SK-N-SH treated with all-trans-retinoic acid at 6 μM for 48 hours (cell line): ENCODE measurements around the gene ITGB2.
"Not testable (repeated sequence)": the region's sequence is repeated elsewhere in the genome, so short reads cannot be mapped to it uniquely, and the experiment has no call there.

Experiments
- ATAC-seq: fragments of 200-7000 bp; cut with Tn5 transposase; 3 replicates; pipeline ENCODE4 v1.9.1; 2020; ENCODE audit warnings: mild to moderate bottlenecking, moderate library complexity
- BACH2 ChIP-seq: fragments of 250-450 bp; sonication (Bioruptor Pico); IDR thresholded peaks from 2 replicates; pipeline ENCODE4 v1.9.0; 2021; ENCODE audit warnings: mild to moderate bottlenecking, borderline replicate concordance
- CSDC2 ChIP-seq: fragments of 250-450 bp; sonication (Bioruptor Pico); IDR thresholded peaks from 2 replicates; pipeline ENCODE4 v1.5.0; 2020; ENCODE audit warnings: mild to moderate bottlenecking, moderate library complexity
- CSRNP3 ChIP-seq: fragments of 250-450 bp; sonication (Bioruptor Pico); IDR thresholded peaks from 2 replicates; pipeline ENCODE4 v1.5.1; 2021; ENCODE audit warnings: mild to moderate bottlenecking, moderate library complexity
- ESRRG ChIP-seq: fragments of 250-450 bp; sonication (Bioruptor Pico); IDR thresholded peaks from 2 replicates; pipeline ENCODE4 v1.6.1; 2021; ENCODE audit warnings: mild to moderate bottlenecking
- GLIS3 ChIP-seq: fragments of 250-450 bp; sonication (Bioruptor Pico); IDR thresholded peaks from 2 replicates; pipeline ENCODE4 v1.5.0; 2020; ENCODE audit warnings: mild to moderate bottlenecking, moderate library complexity
- ISL1 ChIP-seq: fragments of 250-450 bp; sonication (Bioruptor Pico); IDR thresholded peaks from 2 replicates; pipeline ENCODE4 v2.1.2; 2022; ENCODE audit warnings: mild to moderate bottlenecking, moderate library complexity
- OSR1 ChIP-seq: fragments of 250-450 bp; sonication (Bioruptor Pico); IDR thresholded peaks from 2 replicates; pipeline ENCODE4 v1.8.0; 2022; ENCODE audit warnings: moderate library complexity, mild to moderate bottlenecking, inconsistent platforms
- PATZ1 ChIP-seq: fragments of 250-450 bp; sonication (Bioruptor Pico); IDR thresholded peaks from 2 replicates; pipeline ENCODE4 v1.8.0; 2020; ENCODE audit warnings: mild to moderate bottlenecking, moderate library complexity, borderline replicate concordance
- PPARA ChIP-seq: fragments of 250-450 bp; sonication (Bioruptor Pico); IDR thresholded peaks from 2 replicates; pipeline ENCODE4 v1.5.0; 2020; ENCODE audit warnings: mild to moderate bottlenecking, borderline replicate concordance
- RARB ChIP-seq: fragments of 250-450 bp; sonication (Bioruptor Pico); IDR thresholded peaks from 2 replicates; pipeline ENCODE4 v1.8.0; 2021; ENCODE audit warnings: mild to moderate bottlenecking, moderate library complexity
- SNAI2 ChIP-seq: fragments of 250-450 bp; sonication (Bioruptor Pico); IDR thresholded peaks from 2 replicates; pipeline ENCODE4 v1.5.0; 2020; ENCODE audit warnings: mild to moderate bottlenecking, moderate library complexity
- TCF4 ChIP-seq: fragments of 250-450 bp; sonication (Bioruptor Pico); IDR thresholded peaks from 2 replicates; pipeline ENCODE4 v1.8.0; 2021; ENCODE audit warnings: mild to moderate bottlenecking, moderate library complexity, borderline replicate concordance
- TOX ChIP-seq: fragments of 250-450 bp; sonication (Bioruptor Pico); IDR thresholded peaks from 2 replicates; pipeline ENCODE4 v1.8.0; 2021; ENCODE audit warnings: mild to moderate bottlenecking, moderate library complexity, borderline replicate concordance
- TSHZ2 ChIP-seq: fragments of 250-450 bp; sonication (Bioruptor Pico); IDR thresholded peaks from 2 replicates; pipeline ENCODE4 v1.5.0; 2020; ENCODE audit warnings: mild to moderate bottlenecking, moderate library complexity
- ZC3H10 ChIP-seq: fragments of 250-450 bp; sonication (Bioruptor Pico); IDR thresholded peaks from 2 replicates; pipeline ENCODE4 v1.5.1; 2021; ENCODE audit warnings: mild to moderate bottlenecking, moderate library complexity
- ZFP30 ChIP-seq: fragments of 450-650 bp; formaldehyde crosslinking; IDR thresholded peaks from 2 replicates; pipeline ENCODE4 v1.5.0; 2022; ENCODE audit warnings: mild to moderate bottlenecking, moderate library complexity
- ZNF70 ChIP-seq: fragments of 450-650 bp; formaldehyde crosslinking; IDR thresholded peaks from 2 replicates; pipeline ENCODE4 v1.5.0; 2020; ENCODE audit warnings: mild to moderate bottlenecking, moderate library complexity
- ZNF8 ChIP-seq: fragments of 450-650 bp; formaldehyde crosslinking; IDR thresholded peaks from 2 replicates; pipeline ENCODE4 v1.5.0; 2020; ENCODE audit warnings: mild to moderate bottlenecking, moderate library complexity
- TF ChIP-seq, protein P1 (sequence below): fragments of 250-450 bp; sonication (Bioruptor Pico); IDR thresholded peaks from 2 replicates; pipeline ENCODE4 v1.5.1; 2020; ENCODE audit warnings: low read depth, mild to moderate bottlenecking, moderate library complexity
- TF ChIP-seq, protein P2 (sequence below): fragments of 250-450 bp; sonication (Bioruptor Pico); IDR thresholded peaks from 2 replicates; pipeline ENCODE4 v1.8.0; 2021; ENCODE audit warnings: low read depth, mild to moderate bottlenecking, moderate library complexity, borderline replicate concordance

The ITGB2 gene

DNA sequence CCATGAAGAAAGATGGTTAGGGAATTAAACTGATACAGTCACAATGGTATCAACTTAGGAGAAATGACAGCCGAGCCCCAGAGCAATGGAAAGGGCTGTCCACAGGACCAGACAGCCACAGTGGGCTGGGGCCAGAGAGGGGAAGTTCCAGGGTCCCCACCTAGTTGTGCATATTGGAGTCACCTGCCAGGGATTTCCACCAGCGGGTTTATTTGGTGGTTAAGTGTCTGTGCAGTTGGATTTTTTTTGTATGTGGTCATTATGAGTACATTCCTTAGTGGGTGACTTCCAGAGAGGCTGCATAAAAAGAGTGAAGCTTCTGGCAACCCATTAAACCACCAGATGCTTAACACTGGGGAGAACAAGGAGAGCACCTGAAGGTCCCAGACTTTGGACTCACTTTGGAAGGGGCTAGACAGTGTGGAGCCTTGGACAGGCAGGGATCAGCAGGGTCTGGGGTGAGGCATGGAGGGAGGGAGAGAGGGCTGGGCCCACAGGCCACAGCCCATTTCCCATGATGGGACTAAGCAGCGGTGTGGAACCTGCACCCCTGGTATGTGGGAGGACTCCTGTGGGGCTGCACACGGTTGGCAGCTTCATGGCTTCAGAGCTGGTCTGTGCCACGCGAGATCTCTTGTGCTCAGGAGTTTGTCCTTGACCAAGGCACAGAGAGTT lies 39.4 kb downstream of the ITGB2 start:
- peak; percentile 70 for ATAC-seq
- TF ChIP-seq, protein P1, sequence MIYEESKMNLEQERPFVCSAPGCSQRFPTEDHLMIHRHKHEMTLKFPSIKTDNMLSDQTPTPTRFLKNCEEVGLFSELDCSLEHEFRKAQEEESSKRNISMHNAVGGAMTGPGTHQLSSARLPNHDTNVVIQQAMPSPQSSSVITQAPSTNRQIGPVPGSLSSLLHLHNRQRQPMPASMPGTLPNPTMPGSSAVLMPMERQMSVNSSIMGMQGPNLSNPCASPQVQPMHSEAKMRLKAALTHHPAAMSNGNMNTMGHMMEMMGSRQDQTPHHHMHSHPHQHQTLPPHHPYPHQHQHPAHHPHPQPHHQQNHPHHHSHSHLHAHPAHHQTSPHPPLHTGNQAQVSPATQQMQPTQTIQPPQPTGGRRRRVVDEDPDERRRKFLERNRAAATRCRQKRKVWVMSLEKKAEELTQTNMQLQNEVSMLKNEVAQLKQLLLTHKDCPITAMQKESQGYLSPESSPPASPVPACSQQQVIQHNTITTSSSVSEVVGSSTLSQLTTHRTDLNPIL = no peak
- TF ChIP-seq OSR1 = no peak
- TF ChIP-seq ZNF70 = no peak
- no peak for TF ChIP-seq PPARA (CRISPR knock-in tag)
- no peak for TF ChIP-seq TCF4 (CRISPR knock-in tag)
- TF ChIP-seq ZNF8 (CRISPR knock-in tag) = no peak
- TF ChIP-seq GLIS3 = no peak
- TF ChIP-seq PATZ1 (CRISPR knock-in tag) = no peak
- TF ChIP-seq RARB (CRISPR knock-in tag) = no peak
- no peak for TF ChIP-seq SNAI2 (CRISPR knock-in tag)
- TF ChIP-seq TSHZ2 = no peak
- no peak for TF ChIP-seq BACH2
- TF ChIP-seq CSDC2 (CRISPR knock-in tag) = no peak
- TF ChIP-seq, protein P2, sequence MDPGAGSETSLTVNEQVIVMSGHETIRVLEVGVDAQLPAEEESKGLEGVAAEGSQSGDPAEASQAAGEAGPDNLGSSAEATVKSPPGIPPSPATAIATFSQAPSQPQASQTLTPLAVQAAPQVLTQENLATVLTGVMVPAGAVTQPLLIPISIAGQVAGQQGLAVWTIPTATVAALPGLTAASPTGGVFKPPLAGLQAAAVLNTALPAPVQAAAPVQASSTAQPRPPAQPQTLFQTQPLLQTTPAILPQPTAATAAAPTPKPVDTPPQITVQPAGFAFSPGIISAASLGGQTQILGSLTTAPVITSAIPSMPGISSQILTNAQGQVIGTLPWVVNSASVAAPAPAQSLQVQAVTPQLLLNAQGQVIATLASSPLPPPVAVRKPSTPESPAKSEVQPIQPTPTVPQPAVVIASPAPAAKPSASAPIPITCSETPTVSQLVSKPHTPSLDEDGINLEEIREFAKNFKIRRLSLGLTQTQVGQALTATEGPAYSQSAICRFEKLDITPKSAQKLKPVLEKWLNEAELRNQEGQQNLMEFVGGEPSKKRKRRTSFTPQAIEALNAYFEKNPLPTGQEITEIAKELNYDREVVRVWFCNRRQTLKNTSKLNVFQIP (CRISPR knock-in tag) = no peak
- no peak for TF ChIP-seq ESRRG
- no peak for TF ChIP-seq CSRNP3 (CRISPR knock-in tag)
- no peak for TF ChIP-seq ZC3H10
- TF ChIP-seq ISL1 (CRISPR knock-in tag) = no peak
- no peak for TF ChIP-seq TOX (CRISPR knock-in tag)

DNA sequence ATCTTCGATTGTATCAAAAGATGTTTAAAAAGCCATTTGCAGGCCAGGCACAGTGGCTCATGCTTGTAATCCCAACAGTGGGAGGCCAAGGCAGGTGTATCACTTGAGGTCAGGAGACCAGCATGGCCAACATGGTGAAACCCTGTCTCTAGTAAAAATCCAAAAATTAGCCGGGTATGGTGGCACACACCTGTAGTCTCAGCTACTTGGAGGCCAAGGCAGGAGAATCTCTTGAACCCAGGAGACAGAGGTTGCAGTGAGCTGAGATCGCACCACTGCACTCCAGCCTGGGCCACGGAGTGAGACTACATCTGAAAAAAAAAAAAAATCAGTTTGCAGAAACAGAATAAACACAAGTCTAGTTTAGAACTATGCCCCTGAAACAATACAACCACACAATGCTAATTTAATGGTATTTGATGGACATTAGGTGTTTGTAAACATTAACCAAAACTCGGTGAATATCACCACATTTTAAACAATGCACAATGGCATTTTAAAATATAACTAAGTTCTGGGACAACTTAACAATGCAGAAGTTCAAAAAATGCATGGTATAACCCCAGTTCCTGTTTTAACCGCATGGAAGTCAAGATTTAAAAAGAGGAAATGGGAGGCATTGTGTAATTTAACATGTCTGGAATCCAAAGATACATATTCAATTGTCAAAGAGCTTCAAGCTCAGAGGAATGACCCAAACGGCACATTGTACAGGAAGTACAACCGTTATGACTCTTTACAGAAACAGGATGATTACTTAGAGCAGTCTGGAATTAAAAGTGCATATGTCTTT lies 40.1 kb downstream of the ITGB2 start:
- ATAC-seq = peak; percentile 40; the same call in 2 of the 3 replicates
- TF ChIP-seq CSDC2 (CRISPR knock-in tag) (no peak), ZFP30 (CRISPR knock-in tag) (no peak)

- not testable (repeated sequence) for ATAC-seq
Observed at GRCh38 chr21:44879238-44879637, 41.5 kb downstream of the ITGB2 start.
